ENCODE data around the gene GBGT1. TPM values are rescaled to one million over a fixed set of nuclear protein-coding genes. Genes with fewer than 3 reads are reported as not detected.

Gene GBGT1
- total and polyA plus RNA-seq, 5 donors from 2014 or later, result 0.67 to 1.6 (median 1.5) TPM; not detected in 2

GRCh38 chr9:133106511-133107244 lies 57.0 kb downstream of the GBGT1 start:
- peak overlapping the region in 2 of 3 donors; percentile 29 to 63 for H3K27ac Mint-ChIP-seq
- H3K4me1 ChIP-seq (ENCODE audit: control insufficient read depth, insufficient read depth, low read length, poor library complexity, severe bottlenecking), result no peaks in the 10 kb centered on the region
- no peak for DNase-seq
- H3K27me3 ChIP-seq (ENCODE audit: control insufficient read depth, insufficient read depth, low read length), result no peaks in the 10 kb centered on the region
- H3K27ac ChIP-seq (ENCODE audit: insufficient read depth, low read length, poor library complexity, severe bottlenecking), result no peak overlapping the region
- peaks cover 16% of the 10 kb centered on the region for H3K36me3 Mint-ChIP-seq
- peaks cover 0 to 5% (median under 1%) of the 10 kb centered on the region in 4 donors for H3K4me1 Mint-ChIP-seq
- no peak for ATAC-seq (ENCODE audit: low read depth in 2 of 2)
- no peaks in the 10 kb centered on the region for H3K9me3 ChIP-seq (ENCODE audit: control insufficient read depth in 2 of 2, low read length in 2 of 2)
- no peaks in the 10 kb centered on the region for H3K9me3 Mint-ChIP-seq
- no peak overlapping the region for H3K4me3 Mint-ChIP-seq
- H3K36me3 ChIP-seq (ENCODE audit: control insufficient read depth, insufficient read depth, low read length), result peaks cover 90% of the 10 kb centered on the region
- no peak overlapping the region for H3K4me3 ChIP-seq (ENCODE audit: low read depth, low read length)
- H3K27me3 Mint-ChIP-seq, result no peaks in the 10 kb centered on the region

- Histone ChIP-seq H3K27me3 (ENCODE audit: control insufficient read depth, insufficient read depth, low read length) (no peaks in the 10 kb centered on the region), H3K36me3 (ENCODE audit: control insufficient read depth, insufficient read depth, low read length) (peaks cover 92% of the 10 kb centered on the region), H3K27ac (ENCODE audit: insufficient read depth, low read length, poor library complexity, severe bottlenecking) (no peak overlapping the region), H3K4me3 (ENCODE audit: low read depth, low read length) (no peak overlapping the region), H3K4me1 (ENCODE audit: control insufficient read depth, insufficient read depth, low read length, poor library complexity, severe bottlenecking) (no peaks in the 10 kb centered on the region), H3K9me3 (ENCODE audit: control insufficient read depth in 2 of 2, low read length in 2 of 2) (no peaks in the 10 kb centered on the region)
- Mint-ChIP-seq H3K36me3 (peaks cover 20% of the 10 kb centered on the region), H3K27ac (no peak overlapping the region), H3K9me3 (no peaks in the 10 kb centered on the region), H3K4me1 (peaks cover 0 to 2% (median under 1%) of the 10 kb centered on the region in 4 donors), H3K27me3 (no peaks in the 10 kb centered on the region), H3K4me3 (no peak overlapping the region)
- ATAC-seq (ENCODE audit: low read depth in 2 of 2), result no peak
- no peak for DNase-seq
These were observed 58.3 kb downstream of the GBGT1 start for GRCh38 chr9:133105461-133105770.

- DNase-seq (no peak), ATAC-seq (ENCODE audit: low read depth in 2 of 2) (no peak)
- Mint-ChIP-seq H3K36me3 (peaks cover 19% of the 10 kb centered on the region), H3K27me3 (no peaks in the 10 kb centered on the region), H3K4me3 (no peak overlapping the region), H3K27ac (no peak overlapping the region), H3K4me1 (peaks cover 0 to 2% (median 0%) of the 10 kb centered on the region in 4 donors), H3K9me3 (no peaks in the 10 kb centered on the region)
- Histone ChIP-seq H3K4me1 (ENCODE audit: control insufficient read depth, insufficient read depth, low read length, poor library complexity, severe bottlenecking) (no peaks in the 10 kb centered on the region), H3K27ac (ENCODE audit: insufficient read depth, low read length, poor library complexity, severe bottlenecking) (no peak overlapping the region), H3K9me3 (ENCODE audit: control insufficient read depth in 2 of 2, low read length in 2 of 2) (no peaks in the 10 kb centered on the region), H3K27me3 (ENCODE audit: control insufficient read depth, insufficient read depth, low read length) (no peaks in the 10 kb centered on the region), H3K4me3 (ENCODE audit: low read depth, low read length) (no peak overlapping the region), H3K36me3 (ENCODE audit: control insufficient read depth, insufficient read depth, low read length) (peaks cover 92% of the 10 kb centered on the region)
These were observed 58.8 kb downstream of the GBGT1 start for GRCh38 chr9:133104718-133105460.

- H3K27ac ChIP-seq (ENCODE audit: insufficient read depth, low read length, poor library complexity, severe bottlenecking), result no peak overlapping the region
- Mint-ChIP-seq H3K36me3 (peaks cover 25% of the 10 kb centered on the region), H3K4me3 (no peak overlapping the region), H3K9me3 (peaks cover 0 to 3% (median 0%) of the 10 kb centered on the region in 7 donors), H3K27ac (no peak overlapping the region), H3K27me3 (no peaks in the 10 kb centered on the region), H3K4me1 (no peaks in the 10 kb centered on the region)
- no peak overlapping the region for H3K4me3 ChIP-seq (ENCODE audit: low read depth, low read length)
- DNase-seq, result no peak
- no peaks in the 10 kb centered on the region for H3K27me3 ChIP-seq (ENCODE audit: control insufficient read depth, insufficient read depth, low read length)
- no peaks in the 10 kb centered on the region for H3K4me1 ChIP-seq (ENCODE audit: control insufficient read depth, insufficient read depth, low read length, poor library complexity, severe bottlenecking)
- peaks cover 92% of the 10 kb centered on the region for H3K36me3 ChIP-seq (ENCODE audit: control insufficient read depth, insufficient read depth, low read length)
- ATAC-seq (ENCODE audit: low read depth in 2 of 2), result no peak
- no peaks in the 10 kb centered on the region for H3K9me3 ChIP-seq (ENCODE audit: control insufficient read depth in 2 of 2, low read length in 2 of 2)
These were observed 59.7 kb downstream of the GBGT1 start for GRCh38 chr9:133103987-133104505.

GRCh38 chr9:133103183-133103986 lies 60.3 kb downstream of the GBGT1 start:
- Histone ChIP-seq H3K9me3 (ENCODE audit: control insufficient read depth in 2 of 2, low read length in 2 of 2) (no peaks in the 10 kb centered on the region), H3K4me3 (ENCODE audit: low read depth, low read length) (no peak overlapping the region), H3K4me1 (ENCODE audit: control insufficient read depth, insufficient read depth, low read length, poor library complexity, severe bottlenecking) (no peaks in the 10 kb centered on the region), H3K27me3 (ENCODE audit: control insufficient read depth, insufficient read depth, low read length) (no peaks in the 10 kb centered on the region), H3K27ac (ENCODE audit: insufficient read depth, low read length, poor library complexity, severe bottlenecking) (no peak overlapping the region), H3K36me3 (ENCODE audit: control insufficient read depth, insufficient read depth, low read length) (peaks cover 92% of the 10 kb centered on the region)
- no peaks in the 10 kb centered on the region for H3K4me1 Mint-ChIP-seq
- DNase-seq (peak; percentile 41 to 56 (median 49)), ATAC-seq (ENCODE audit: low read depth in 2 of 2) (peak in 1 of 2 donors; percentile 48)
- H3K27ac Mint-ChIP-seq, result peak overlapping the region; percentile 29 to 66 (median 60)
- no peak overlapping the region for H3K4me3 Mint-ChIP-seq
- H3K36me3 Mint-ChIP-seq, result peaks cover 31% of the 10 kb centered on the region
- H3K27me3 Mint-ChIP-seq, result no peaks in the 10 kb centered on the region
- peaks cover 0 to 4% (median 0%) of the 10 kb centered on the region in 7 donors for H3K9me3 Mint-ChIP-seq

Other genes with a start within 250 kb of the GBGT1 start
- 63.0 TPM for gene TSC1, start 219.3 kb downstream of the GBGT1 start, total RNA-seq
- 10 to 100 TPM in 3 of 4 donors, 1 to 10 TPM in 1; 8.7 to 14.5 (median 11.2) TPM for gene TSC1, start 219.3 kb downstream of the GBGT1 start, polyA plus RNA-seq
- gene GFI1B, start 185.2 kb downstream of the GBGT1 start, total RNA-seq, result 3.3 TPM
- under 1 TPM in 1 of 4 donors, not detected in 3; 0.05 TPM for gene GFI1B, start 185.2 kb downstream of the GBGT1 start, polyA plus RNA-seq
- 50.5 TPM for gene GTF3C5, start 132.9 kb downstream of the GBGT1 start, total RNA-seq
- gene GTF3C5, start 132.9 kb downstream of the GBGT1 start, polyA plus RNA-seq, result 10 to 100 TPM; 35.8 to 40.3 (median 39.4) TPM
- 0.37 TPM for gene CEL, start 101.9 kb downstream of the GBGT1 start, total RNA-seq
- gene CEL, start 101.9 kb downstream of the GBGT1 start, polyA plus RNA-seq, result not detected
- gene RALGDS, start 42.7 kb downstream of the GBGT1 start, total RNA-seq, result 228 TPM
- 10 to 100 TPM; 34.6 to 64.2 (median 49.2) TPM for gene RALGDS, start 42.7 kb downstream of the GBGT1 start, polyA plus RNA-seq
- gene OBP2B, start 45.3 kb upstream of the GBGT1 start, total RNA-seq, result not detected
- gene OBP2B, start 45.3 kb upstream of the GBGT1 start, polyA plus RNA-seq, result not detected
- 0.62 TPM for gene ABO, start 111.3 kb upstream of the GBGT1 start, total RNA-seq
- gene ABO, start 111.3 kb upstream of the GBGT1 start, polyA plus RNA-seq, result not detected
- 14.6 TPM for gene SURF6, start 172.3 kb upstream of the GBGT1 start, total RNA-seq
- gene SURF6, start 172.3 kb upstream of the GBGT1 start, polyA plus RNA-seq, result 1 to 10 TPM; 5.4 to 8.4 (median 6.9) TPM
- 29.3 TPM for gene MED22, start 184.2 kb upstream of the GBGT1 start, total RNA-seq
- 10 to 100 TPM in 3 of 4 donors, 1 to 10 TPM in 1; 7.3 to 16.2 (median 11.1) TPM for gene MED22, start 184.2 kb upstream of the GBGT1 start, polyA plus RNA-seq
- 1,813 TPM for gene RPL7A, start 184.3 kb upstream of the GBGT1 start, total RNA-seq
- gene RPL7A, start 184.3 kb upstream of the GBGT1 start, polyA plus RNA-seq, result 1,000 to 10,000 TPM in 2 of 4 donors, 100 to 1,000 TPM in 2; 747 to 1,102 (median 951) TPM
- 41.8 TPM for gene SURF1, start 192.6 kb upstream of the GBGT1 start, total RNA-seq
- gene SURF1, start 192.6 kb upstream of the GBGT1 start, polyA plus RNA-seq, result 100 to 1,000 TPM; 114 to 120 (median 115) TPM
- 24.3 TPM for gene SURF2, start 192.6 kb upstream of the GBGT1 start, total RNA-seq
- gene SURF2, start 192.6 kb upstream of the GBGT1 start, polyA plus RNA-seq, result 10 to 100 TPM; 34.5 to 47.1 (median 37.0) TPM
- gene SURF4, start 212.1 kb upstream of the GBGT1 start, total RNA-seq, result 132 TPM
- gene SURF4, start 212.1 kb upstream of the GBGT1 start, polyA plus RNA-seq, result 100 to 1,000 TPM; 189 to 227 (median 212) TPM
- 0.86 TPM for gene STKLD1, start 212.5 kb upstream of the GBGT1 start, total RNA-seq
- gene STKLD1, start 212.5 kb upstream of the GBGT1 start, polyA plus RNA-seq, result under 1 TPM; 0.09 to 0.28 (median 0.15) TPM